ENCODE measurements around the gene CCR5AS.

CCR5AS gene

GRCh38 chr3:46401579-46401978 lies 5.3 kb downstream of the CCR5AS start:
- H3K4me3 ChIP-seq (ENCODE audit: low read depth, low read length): no peak overlapping the region
- TF ChIP-seq, protein P1, sequence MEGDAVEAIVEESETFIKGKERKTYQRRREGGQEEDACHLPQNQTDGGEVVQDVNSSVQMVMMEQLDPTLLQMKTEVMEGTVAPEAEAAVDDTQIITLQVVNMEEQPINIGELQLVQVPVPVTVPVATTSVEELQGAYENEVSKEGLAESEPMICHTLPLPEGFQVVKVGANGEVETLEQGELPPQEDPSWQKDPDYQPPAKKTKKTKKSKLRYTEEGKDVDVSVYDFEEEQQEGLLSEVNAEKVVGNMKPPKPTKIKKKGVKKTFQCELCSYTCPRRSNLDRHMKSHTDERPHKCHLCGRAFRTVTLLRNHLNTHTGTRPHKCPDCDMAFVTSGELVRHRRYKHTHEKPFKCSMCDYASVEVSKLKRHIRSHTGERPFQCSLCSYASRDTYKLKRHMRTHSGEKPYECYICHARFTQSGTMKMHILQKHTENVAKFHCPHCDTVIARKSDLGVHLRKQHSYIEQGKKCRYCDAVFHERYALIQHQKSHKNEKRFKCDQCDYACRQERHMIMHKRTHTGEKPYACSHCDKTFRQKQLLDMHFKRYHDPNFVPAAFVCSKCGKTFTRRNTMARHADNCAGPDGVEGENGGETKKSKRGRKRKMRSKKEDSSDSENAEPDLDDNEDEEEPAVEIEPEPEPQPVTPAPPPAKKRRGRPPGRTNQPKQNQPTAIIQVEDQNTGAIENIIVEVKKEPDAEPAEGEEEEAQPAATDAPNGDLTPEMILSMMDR (conservative IDR thresholded peaks at IDR 0.05; ENCODE audit: low read depth, low read length): no peak
- no peak for DNase-seq (ENCODE audit: low read depth)

GRCh38 chr3:46400846-46401245 lies 6.0 kb downstream of the CCR5AS start:
- TF ChIP-seq, protein P1 (conservative IDR thresholded peaks at IDR 0.05; ENCODE audit: low read depth, low read length): no peak
- no peak for DNase-seq (ENCODE audit: low read depth)
- no peak overlapping the region for H3K4me3 ChIP-seq (ENCODE audit: low read depth, low read length)

GRCh38 chr3:46400000-46400734 lies 6.7 kb downstream of the CCR5AS start:
- no peak overlapping the region for H3K4me3 ChIP-seq (ENCODE audit: low read depth, low read length)
- TF ChIP-seq, protein P1 (conservative IDR thresholded peaks at IDR 0.05; ENCODE audit: low read depth, low read length): no peak
- DNase-seq (ENCODE audit: low read depth): peak; percentile 91

- no peak overlapping the region for H3K4me3 ChIP-seq (ENCODE audit: low read depth, low read length)
- TF ChIP-seq, protein P1 (conservative IDR thresholded peaks at IDR 0.05; ENCODE audit: low read depth, low read length): no peak
- DNase-seq (ENCODE audit: low read depth): peak; percentile 38
Observed at GRCh38 chr3:46399557-46399956, 7.3 kb downstream of the CCR5AS start.

DNA sequence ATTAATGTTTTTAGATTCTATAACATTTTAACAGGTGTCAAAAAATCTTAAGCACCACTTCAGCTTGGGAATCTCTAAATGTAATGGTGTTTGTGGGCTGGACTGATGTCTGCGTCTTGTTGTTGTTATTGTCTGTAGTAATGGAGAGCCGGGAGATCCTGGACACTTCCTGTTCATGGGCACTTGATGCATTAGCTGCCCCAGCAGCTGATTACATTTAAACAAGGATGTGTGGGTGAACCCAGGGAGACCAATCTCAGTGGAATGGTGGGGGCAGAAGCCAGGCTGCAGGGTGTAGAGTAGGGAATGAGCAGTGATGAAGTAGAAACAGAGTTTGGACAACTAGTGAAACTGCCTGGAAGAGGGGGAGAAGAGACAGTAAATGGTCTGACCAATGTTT lies 7.8 kb downstream of the CCR5AS start:
- DNase-seq (ENCODE audit: low read depth): no peak
- TF ChIP-seq, protein P1 (conservative IDR thresholded peaks at IDR 0.05; ENCODE audit: low read depth, low read length): no peak
- no peak overlapping the region for H3K4me3 ChIP-seq (ENCODE audit: low read depth, low read length)

- H3K4me3 ChIP-seq (ENCODE audit: low read depth, low read length): no peak overlapping the region
- TF ChIP-seq, protein P1 (conservative IDR thresholded peaks at IDR 0.05; ENCODE audit: low read depth, low read length): no peak
- DNase-seq (ENCODE audit: low read depth): no peak
Observed at GRCh38 chr3:46398186-46398955, 8.5 kb downstream of the CCR5AS start.
